PC-3 (cell line): ENCODE measurements around the gene DXO. TPM values are rescaled to one million over a fixed set of nuclear protein-coding genes. Genes with fewer than 3 reads are reported as not detected.
"Not testable (repeated sequence)": the region's sequence is repeated elsewhere in the genome, so short reads cannot be mapped to it uniquely, and the experiment has no call there.

ENCODE experiments used
- ATAC-seq: fragments of 200-7000 bp; cut with Tn5 transposase; 2 replicates; pipeline ENCODE4 v1.9.1; 2020; ENCODE audit warnings: mild to moderate bottlenecking, moderate library complexity
- Bru-seq: library from RNA; stranded (reverse); fragments of 400-500 nt; gene quantifications from one replicate; lab custom pipeline; 2021; lab: Mats Ljungman, UMichigan
- BruChase-seq, 2 experiments: library from RNA; stranded (reverse); fragments of 400-500 nt; gene quantifications; one replicate each; lab custom pipeline; 2021; lab: Mats Ljungman, UMichigan
- BruUV-seq: library from RNA; stranded (reverse); fragments of 400-500 nt; replicated peaks from 2 replicates; lab custom pipeline; 2021; lab: Mats Ljungman, UMichigan
- CTCF ChIA-PET: fragments of 300-600 bp; sonication (Branson Sonifier 250); formaldehyde crosslinking; loops from one replicate; lab custom pipeline; 2022; ENCODE audit warnings: antibody characterized with exemption; lab: Charles Lee
- POLR2A ChIA-PET: fragments of 300-600 bp; sonication (Branson Sonifier 250); formaldehyde crosslinking; loops from one replicate; lab custom pipeline; 2022; ENCODE audit warnings: antibody characterized with exemption; ENCODE audit not compliant: unreplicated experiment; lab: Charles Lee
- DNase-seq: peaks from one replicate; pipeline ENCODE4 v3.0.0-alpha.2; 2015
- H2AFZ ChIP-seq: fragments of 300-600 bp; sonication (generic); 2 replicates; pipeline ENCODE4 v1.6.0; 2016; ENCODE audit warnings: antibody characterized with exemption, low read length
- H3F3A ChIP-seq: fragments of 300-600 bp; sonication (generic); one replicate; pipeline ENCODE4 v1.6.0; 2017; ENCODE audit warnings: antibody characterized with exemption, low read length, control low read depth, mild to moderate bottlenecking; ENCODE audit not compliant: unreplicated experiment
- H3K27ac ChIP-seq: fragments of 300-600 bp; sonication (generic); 2 replicates; pipeline ENCODE4 v1.5.1; 2016; ENCODE audit warnings: mild to moderate bottlenecking, low read length
- H3K27me3 ChIP-seq: fragments of 300-600 bp; sonication (generic); 2 replicates; pipeline ENCODE4 v1.6.1; 2016; ENCODE audit warnings: low read length, mixed read lengths
- H3K36me3 ChIP-seq: fragments of 300-600 bp; sonication (generic); 2 replicates; pipeline ENCODE4 v1.6.1; 2016; ENCODE audit warnings: low read depth, mixed run types, low read length, mixed read lengths
- H3K4me1 ChIP-seq: fragments of 300-600 bp; sonication (generic); 2 replicates; pipeline ENCODE4 v1.5.1; 2016; ENCODE audit warnings: low read length; ENCODE audit not compliant: insufficient read depth
- H3K4me2 ChIP-seq: fragments of 300-600 bp; sonication (generic); 2 replicates; pipeline ENCODE4 v1.6.0; 2016; ENCODE audit warnings: low read length
- H3K4me3 ChIP-seq: fragments of 300-600 bp; sonication (generic); 2 replicates; pipeline ENCODE4 v1.5.1; 2016; ENCODE audit warnings: mild to moderate bottlenecking, low read length, mixed read lengths
- H3K79me2 ChIP-seq: fragments of 300-600 bp; sonication (generic); 2 replicates; pipeline ENCODE4 v1.6.1; 2017; ENCODE audit warnings: low read length, mixed read lengths
- H3K9ac ChIP-seq: fragments of 300-600 bp; sonication (generic); 2 replicates; pipeline ENCODE4 v1.6.0; 2016; ENCODE audit warnings: mild to moderate bottlenecking, low read length
- H3K9me2 ChIP-seq: fragments of 300-600 bp; sonication (generic); replicated peaks from 2 replicates; pipeline ENCODE4 v1.6.1; 2016; ENCODE audit warnings: mixed run types, low read length, mixed read lengths
- H3K9me3 ChIP-seq: fragments of 300-600 bp; sonication (generic); 2 replicates; pipeline ENCODE4 v1.6.1; 2016; ENCODE audit warnings: low read length, mixed read lengths
- H4K20me1 ChIP-seq: fragments of 300-600 bp; sonication (generic); 2 replicates; pipeline ENCODE4 v1.6.1; 2016; ENCODE audit warnings: low read length, mixed read lengths
- EZH2 ChIP-seq: fragments of 300-600 bp; sonication (generic); IDR thresholded peaks from one replicate; pipeline ENCODE4 v1.6.1; 2017; ENCODE audit warnings: antibody characterized with exemption, mild to moderate bottlenecking, low read length; ENCODE audit not compliant: unreplicated experiment
- EZH2phosphoT487 ChIP-seq: fragments of 300-600 bp; sonication (generic); IDR thresholded peaks from 2 replicates; pipeline ENCODE4 v1.6.1; 2018; ENCODE audit warnings: mild to moderate bottlenecking, antibody characterized with exemption, low read length, borderline replicate concordance
- intact Hi-C: fragments of 100-400 bp; cut with micrococcal nuclease; formaldehyde crosslinking; loops from 2 replicates; pipeline ENCODE4 v1.9.0; 2023
- long read RNA-seq: library from polyadenylated mRNA; unstranded; transcript quantifications from one replicate; pipeline ENCODE4 v2.0.0, GENCODE V29; 2021; ENCODE audit not compliant: unreplicated experiment
- total RNA-seq: library from RNA; depleted of rRNA; stranded (reverse); fragments of >200 nt; gene quantifications from 2 replicates; pipeline ENCODE4 v1.2.3, GENCODE V29; 2014; rRNA removed
- TF ChIP-seq, protein P1 (sequence below): fragments of 300-600 bp; sonication (generic); conservative IDR thresholded peaks from 2 replicates; pipeline ENCODE4 v1.5.1; 2017; ENCODE audit warnings: antibody characterized with exemption, low read depth, mild to moderate bottlenecking, low read length

DXO gene
- 27.1 and 32.4 TPM in 2 replicates for total RNA-seq
- percentile 79 among the genes with signal in this experiment for Bru-seq, nascent RNA
- percentile 87 among the genes with signal in this experiment for BruChase-seq, experiment 1, labeled RNA remaining after a 6-hour chase
- percentile 88 among the genes with signal in this experiment for BruChase-seq, experiment 2, labeled RNA remaining after a 2-hour chase
- long read RNA-seq, transcript DXO-202 (7 exons, 1,667 nt), result minor isoform, 5 of 58 reads
- long read RNA-seq, transcript DXO-201 (7 exons, 1,628 nt), result major isoform, 13 of 58 reads
- long read RNA-seq, transcript DXO-203 (6 exons, 1,533 nt), result minor isoform, 6 of 58 reads
- long read RNA-seq, partial matches to known transcripts, result 9 of 58 reads
- long read RNA-seq, other reads (novel, unspliced or antisense), result 23 of 58 reads

- peak; percentile 89 for ATAC-seq
- H4K20me1 ChIP-seq, result no peaks in the 10 kb centered on the region
- peak within 1 kb of the TSS; percentile 89 for H3K4me3 ChIP-seq
- intact Hi-C loops, result loop anchor here (10.0 kb wide), 1 partner anchor 113 kb away; no protein-coding TSS in a partner anchor
- H3K9ac ChIP-seq, result peak within 1 kb of the TSS; percentile 90
- peaks cover 23% of the 10 kb centered on the region for H3K4me1 ChIP-seq
- no peaks in the 10 kb centered on the region for H3K27me3 ChIP-seq
- no peaks in the 10 kb centered on the region for H3K9me2 ChIP-seq
- peaks cover 18% of the 10 kb centered on the region for H3K36me3 ChIP-seq
- TF ChIP-seq EZH2phosphoT487, result no peak
- TF ChIP-seq, protein P1, sequence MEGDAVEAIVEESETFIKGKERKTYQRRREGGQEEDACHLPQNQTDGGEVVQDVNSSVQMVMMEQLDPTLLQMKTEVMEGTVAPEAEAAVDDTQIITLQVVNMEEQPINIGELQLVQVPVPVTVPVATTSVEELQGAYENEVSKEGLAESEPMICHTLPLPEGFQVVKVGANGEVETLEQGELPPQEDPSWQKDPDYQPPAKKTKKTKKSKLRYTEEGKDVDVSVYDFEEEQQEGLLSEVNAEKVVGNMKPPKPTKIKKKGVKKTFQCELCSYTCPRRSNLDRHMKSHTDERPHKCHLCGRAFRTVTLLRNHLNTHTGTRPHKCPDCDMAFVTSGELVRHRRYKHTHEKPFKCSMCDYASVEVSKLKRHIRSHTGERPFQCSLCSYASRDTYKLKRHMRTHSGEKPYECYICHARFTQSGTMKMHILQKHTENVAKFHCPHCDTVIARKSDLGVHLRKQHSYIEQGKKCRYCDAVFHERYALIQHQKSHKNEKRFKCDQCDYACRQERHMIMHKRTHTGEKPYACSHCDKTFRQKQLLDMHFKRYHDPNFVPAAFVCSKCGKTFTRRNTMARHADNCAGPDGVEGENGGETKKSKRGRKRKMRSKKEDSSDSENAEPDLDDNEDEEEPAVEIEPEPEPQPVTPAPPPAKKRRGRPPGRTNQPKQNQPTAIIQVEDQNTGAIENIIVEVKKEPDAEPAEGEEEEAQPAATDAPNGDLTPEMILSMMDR, result no peak
- no peak for TF ChIP-seq EZH2
- no TSS peak for BruUV-seq
- ChIA-PET POLR2A (interaction anchor here (0.6 to 1.0 kb wide), 2 partner anchors 75 to 165 kb away, joined by 3 read pairs; partner anchors contain the start of gene LSM2), CTCF (interaction anchor here (0.6 kb wide), 1 partner anchor 273 kb away, joined by 3 read pairs; no protein-coding TSS in a partner anchor)
- peak; percentile 98 for DNase-seq
- peak within 1 kb of the TSS; percentile 94 for H3K4me2 ChIP-seq
- peak within 1 kb of the TSS; percentile 87 for H2AFZ ChIP-seq
- no peaks in the 10 kb centered on the region for H3F3A ChIP-seq
- peak within 1 kb of the TSS; percentile 86 for H3K27ac ChIP-seq
- no peaks in the 10 kb centered on the region for H3K9me3 ChIP-seq
- H3K79me2 ChIP-seq, result peaks cover 44% of the 10 kb centered on the region
These were observed at the start of gene DXO for GRCh38 chr6:31971993-31972708. Gene DXO (minus strand): TSS chr6:31972138. CDS start chr6:31971675, 463 bp downstream.

DNA sequence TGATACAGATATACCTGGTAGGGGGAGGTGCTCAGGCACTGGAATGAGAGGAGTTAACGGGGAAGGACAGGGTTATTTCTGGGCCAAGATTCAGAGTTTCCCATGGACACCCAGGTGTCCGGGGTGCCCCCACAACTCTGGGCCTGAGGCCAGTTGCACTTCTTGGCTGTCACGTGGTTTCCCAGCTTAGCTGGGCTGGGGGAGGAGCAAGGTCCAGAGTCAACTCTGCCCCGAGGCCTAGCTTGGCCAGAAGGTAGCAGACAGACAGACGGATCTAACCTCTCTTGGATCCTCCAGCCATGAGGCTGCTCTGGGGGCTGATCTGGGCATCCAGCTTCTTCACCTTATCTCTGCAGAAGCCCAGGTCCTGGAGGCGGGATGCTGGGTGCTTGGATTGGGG lies 42.6 kb upstream of the DXO start, which contains the start of gene C4B:
Gene C4B (plus strand): TSS at position 249 of the 400 bp plus-strand sequence. CDS start 51 bp downstream, at position 300.
- BruUV-seq, H3K4me3 ChIP-seq, intact Hi-C loops, H3K9me3 ChIP-seq, H3K79me2 ChIP-seq, H3F3A ChIP-seq, CTCF ChIA-PET, H3K9ac ChIP-seq, H3K27me3 ChIP-seq, H2AFZ ChIP-seq, H3K36me3 ChIP-seq, H3K27ac ChIP-seq, ATAC-seq, H4K20me1 ChIP-seq, H3K4me1 ChIP-seq, DNase-seq, H3K9me2 ChIP-seq, POLR2A ChIA-PET, H3K4me2 ChIP-seq: not testable (repeated sequence)

- H3K9me2 ChIP-seq, DNase-seq, H3K4me1 ChIP-seq, H2AFZ ChIP-seq, H3K4me3 ChIP-seq, H3K4me2 ChIP-seq, H3K9me3 ChIP-seq, BruUV-seq, H3K9ac ChIP-seq, H4K20me1 ChIP-seq, CTCF ChIA-PET, H3K27me3 ChIP-seq, ATAC-seq, POLR2A ChIA-PET, intact Hi-C loops, H3K36me3 ChIP-seq, H3F3A ChIP-seq, H3K27ac ChIP-seq, H3K79me2 ChIP-seq: not testable (repeated sequence)
These were observed 41.8 kb upstream of the DXO start for GRCh38 chr6:32013738-32014137.

GRCh38 chr6:32012941-32013617 lies 41.1 kb upstream of the DXO start:
- H3K9me3 ChIP-seq, POLR2A ChIA-PET, BruUV-seq, H3K27me3 ChIP-seq, H3K4me2 ChIP-seq, H3F3A ChIP-seq, H3K27ac ChIP-seq, H3K79me2 ChIP-seq, H3K9me2 ChIP-seq, DNase-seq, intact Hi-C loops, H4K20me1 ChIP-seq, ATAC-seq, H3K9ac ChIP-seq, H3K4me1 ChIP-seq, CTCF ChIA-PET, H3K4me3 ChIP-seq, H3K36me3 ChIP-seq, H2AFZ ChIP-seq: not testable (repeated sequence)

DNA sequence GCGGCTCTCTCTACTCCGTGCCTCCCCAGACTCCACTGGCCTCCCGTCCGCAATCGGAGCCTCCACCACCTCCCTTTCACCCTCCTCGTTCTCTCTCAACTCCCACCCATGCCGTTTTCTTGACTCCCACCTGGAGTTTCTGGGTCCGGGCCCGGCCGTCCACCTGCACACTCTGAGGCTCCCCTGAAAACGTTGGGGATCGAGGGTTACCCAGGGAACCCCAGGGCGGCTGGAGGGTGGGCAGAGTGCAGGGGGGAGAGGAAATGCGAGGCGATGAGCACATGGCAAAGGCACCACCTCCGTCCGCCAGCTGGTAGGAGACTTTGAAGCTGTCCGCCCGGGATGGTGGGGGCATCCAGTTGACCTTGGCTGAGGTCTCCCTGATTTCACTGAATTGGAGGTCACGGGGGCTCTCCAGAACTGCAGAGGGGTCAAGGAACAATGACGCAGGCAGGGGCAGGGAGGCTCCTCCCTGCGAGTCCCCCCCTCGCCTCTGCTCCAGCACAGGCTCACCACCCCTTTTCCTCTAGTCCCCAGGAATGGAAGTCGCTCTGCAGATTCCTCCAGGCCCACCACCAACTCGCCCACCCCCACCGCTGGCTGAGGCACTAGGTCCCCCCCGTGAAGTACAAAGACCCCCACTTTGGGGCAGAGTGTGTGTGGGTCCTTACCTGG lies 39.1 kb upstream of the DXO start:
- H3K9ac ChIP-seq, POLR2A ChIA-PET, H3K9me3 ChIP-seq, H4K20me1 ChIP-seq, CTCF ChIA-PET, H2AFZ ChIP-seq, H3F3A ChIP-seq, BruUV-seq, H3K27me3 ChIP-seq, H3K9me2 ChIP-seq, H3K36me3 ChIP-seq, H3K27ac ChIP-seq, intact Hi-C loops, H3K4me3 ChIP-seq, H3K4me1 ChIP-seq, H3K4me2 ChIP-seq, DNase-seq, ATAC-seq, H3K79me2 ChIP-seq: not testable (repeated sequence)
